Activated naive CD4-positive, alpha-beta T cell treated with anti-CD3 and anti-CD28 coated beads, Interleukin-2, amount 50 U/mL, for 72 hours (primary cell): Measurements from ENCODE around the gene HCCS. TPM values are rescaled to one million over a fixed set of nuclear protein-coding genes. Genes with fewer than 3 reads are reported as not detected.

Experiments
- ATAC-seq, 2 donors: fragments of 150-1000 bp; cut with Tn5 transposase; 2 replicates each; pipeline ENCODE4 v1.10.0; 2021; ENCODE audit warnings: mild to moderate bottlenecking in 2 of 2, moderate library complexity in 2 of 2
- DNase-seq, 2 donors: peaks; one replicate each; pipeline ENCODE4 v3.0.0; 2021 to 2022; ENCODE audit warnings: low spot score in 2 of 2
- H3K27ac Mint-ChIP-seq, 2 donors: one replicate each; pipeline ENCODE4 v1.8.0; 2022; ENCODE audit warnings: mild to moderate bottlenecking in 2 of 2, mixed read lengths in 2 of 2
- H3K36me3 Mint-ChIP-seq, 2 donors: one replicate each; pipeline ENCODE4 v1.8.0; 2022; ENCODE audit warnings: mixed read lengths in 2 of 2
- H3K9me3 Mint-ChIP-seq, 2 donors: one replicate each; pipeline ENCODE4 v1.8.0; 2022; ENCODE audit warnings: mixed read lengths in 2 of 2
- total RNA-seq, 2 donors: library from RNA; stranded (reverse); gene quantifications; one replicate each; pipeline ENCODE4 v1.2.3, GENCODE V29; 2022

HCCS gene
- total RNA-seq, 2 donors from 2014 or later, result 22.3 to 25.1 TPM

DNA sequence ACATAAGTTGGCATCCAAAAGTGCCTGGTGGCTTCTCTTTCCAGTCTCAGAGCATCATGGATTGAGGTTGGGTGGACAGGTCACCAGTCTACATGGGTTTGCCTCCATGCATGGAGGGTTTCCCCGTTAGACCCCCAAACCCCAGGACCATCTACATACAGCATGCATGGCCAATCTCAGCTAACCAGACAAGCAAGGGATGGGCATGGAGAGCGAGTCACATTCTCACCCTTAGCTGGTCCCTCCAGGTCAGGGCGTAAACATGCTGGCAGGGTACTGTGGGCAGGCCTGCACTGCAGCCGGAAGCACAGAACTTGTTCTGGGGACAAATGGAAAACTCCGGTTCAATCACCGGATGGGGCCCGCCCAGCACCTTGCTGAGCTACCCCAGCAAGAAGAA, 37.3 kb downstream of the HCCS start:
- ATAC-seq (no peak), DNase-seq (no peak)
- no peaks in the 10 kb centered on the region for H3K36me3 Mint-ChIP-seq
- no peaks in the 10 kb centered on the region for H3K9me3 Mint-ChIP-seq
- H3K27ac Mint-ChIP-seq, result no peak overlapping the region

DNA sequence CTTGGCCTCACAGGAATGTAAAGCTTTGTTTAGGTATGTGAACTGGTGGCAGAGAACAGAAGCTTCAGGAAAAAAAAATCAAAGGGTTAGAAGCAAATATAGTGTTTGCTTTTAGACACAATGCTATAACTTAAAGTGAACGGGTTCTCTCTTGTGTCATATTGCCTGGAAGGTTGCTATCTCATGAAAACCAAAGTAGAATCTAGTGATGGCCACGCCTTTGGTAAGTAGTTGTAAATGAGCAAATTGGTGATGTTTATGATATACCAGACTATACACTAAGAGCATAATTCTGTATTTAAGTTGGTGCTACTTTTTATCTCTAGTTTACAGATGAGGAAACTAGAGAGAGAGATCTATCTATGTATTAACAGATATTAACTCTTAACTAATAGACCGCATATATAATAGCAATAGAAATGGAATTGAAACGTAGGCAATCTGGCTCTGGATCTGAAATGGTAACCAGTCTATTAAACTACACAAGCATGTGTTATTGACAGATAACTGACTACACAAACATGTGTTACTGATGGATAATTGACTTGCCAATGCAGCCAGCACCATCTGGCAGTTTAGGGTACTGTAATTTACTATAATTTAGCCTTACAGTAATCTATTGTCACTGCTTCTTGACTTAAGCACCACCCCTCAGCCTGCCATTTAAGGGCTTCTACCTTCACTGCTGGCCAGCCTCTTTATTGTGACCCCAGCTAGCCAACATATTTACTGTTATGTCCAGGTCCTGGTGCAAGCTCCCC, 40.8 kb downstream of the HCCS start:
- Mint-ChIP-seq H3K36me3 (no peaks in the 10 kb centered on the region), H3K9me3 (no peaks in the 10 kb centered on the region), H3K27ac (no peak overlapping the region)
- ATAC-seq, result no peak
- no peak for DNase-seq

GRCh38 chrX:11159149-11159548, 48.0 kb downstream of the HCCS start:
- Mint-ChIP-seq H3K9me3 (no peaks in the 10 kb centered on the region), H3K36me3 (no peaks in the 10 kb centered on the region), H3K27ac (no peak overlapping the region)
- no peak for DNase-seq
- no peak for ATAC-seq

DNA sequence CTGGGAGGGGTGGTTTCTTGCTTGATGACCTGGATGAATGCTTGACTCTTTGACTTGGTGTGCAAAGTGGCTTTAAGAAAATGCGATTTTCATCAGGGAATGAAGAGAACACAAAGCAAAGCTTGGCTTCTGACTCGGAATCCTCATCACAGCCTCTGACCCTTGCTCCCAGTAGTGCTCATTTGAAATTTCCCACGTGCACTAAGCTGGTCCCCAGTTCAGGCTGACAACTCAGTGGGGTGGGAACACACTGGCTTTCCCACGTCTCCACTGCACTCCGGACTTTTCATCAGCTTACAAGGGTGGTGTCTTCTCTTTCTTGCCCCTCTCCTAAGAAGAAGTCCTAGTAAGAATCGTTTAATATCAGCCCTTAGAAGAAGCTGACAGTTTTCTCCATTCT, 53.3 kb downstream of the HCCS start:
- H3K36me3 Mint-ChIP-seq, result no peaks in the 10 kb centered on the region
- no peak overlapping the region for H3K27ac Mint-ChIP-seq
- DNase-seq, result no peak
- no peak for ATAC-seq
- H3K9me3 Mint-ChIP-seq, result no peaks in the 10 kb centered on the region

- Mint-ChIP-seq H3K27ac (no peak overlapping the region), H3K36me3 (no peaks in the 10 kb centered on the region), H3K9me3 (no peaks in the 10 kb centered on the region)
- DNase-seq (no peak), ATAC-seq (no peak)
Measured at GRCh38 chrX:11171956-11172355, 60.8 kb downstream of the HCCS start.

- Mint-ChIP-seq H3K27ac (no peak overlapping the region), H3K36me3 (no peaks in the 10 kb centered on the region), H3K9me3 (no peaks in the 10 kb centered on the region)
- ATAC-seq (no peak), DNase-seq (no peak)
Measured at GRCh38 chrX:11172415-11172814, 61.3 kb downstream of the HCCS start.

Other genes with a start within 250 kb of the HCCS start
- gene AMELX, start 182.1 kb downstream of the HCCS start, total RNA-seq, result not detected